DMS53 treated with DMSO at 0.1 percent for 48 hours (cell line): Measurements from ENCODE around the gene MVB12B.
A peak's percentile ranks its signal among the peaks of the same experiment; 100 is the strongest.
"Not testable (repeated sequence)": the region's sequence is repeated elsewhere in the genome, so short reads cannot be mapped to it uniquely, and the experiment has no call there.

ENCODE experiments used
- DNase-seq: peaks from one replicate; lab custom pipeline; 2025; ENCODE audit not compliant: unreplicated experiment; lab: John Stamatoyannopoulos, UW

Gene MVB12B, protein sequence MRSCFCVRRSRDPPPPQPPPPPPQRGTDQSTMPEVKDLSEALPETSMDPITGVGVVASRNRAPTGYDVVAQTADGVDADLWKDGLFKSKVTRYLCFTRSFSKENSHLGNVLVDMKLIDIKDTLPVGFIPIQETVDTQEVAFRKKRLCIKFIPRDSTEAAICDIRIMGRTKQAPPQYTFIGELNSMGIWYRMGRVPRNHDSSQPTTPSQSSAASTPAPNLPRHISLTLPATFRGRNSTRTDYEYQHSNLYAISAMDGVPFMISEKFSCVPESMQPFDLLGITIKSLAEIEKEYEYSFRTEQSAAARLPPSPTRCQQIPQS

DNA sequence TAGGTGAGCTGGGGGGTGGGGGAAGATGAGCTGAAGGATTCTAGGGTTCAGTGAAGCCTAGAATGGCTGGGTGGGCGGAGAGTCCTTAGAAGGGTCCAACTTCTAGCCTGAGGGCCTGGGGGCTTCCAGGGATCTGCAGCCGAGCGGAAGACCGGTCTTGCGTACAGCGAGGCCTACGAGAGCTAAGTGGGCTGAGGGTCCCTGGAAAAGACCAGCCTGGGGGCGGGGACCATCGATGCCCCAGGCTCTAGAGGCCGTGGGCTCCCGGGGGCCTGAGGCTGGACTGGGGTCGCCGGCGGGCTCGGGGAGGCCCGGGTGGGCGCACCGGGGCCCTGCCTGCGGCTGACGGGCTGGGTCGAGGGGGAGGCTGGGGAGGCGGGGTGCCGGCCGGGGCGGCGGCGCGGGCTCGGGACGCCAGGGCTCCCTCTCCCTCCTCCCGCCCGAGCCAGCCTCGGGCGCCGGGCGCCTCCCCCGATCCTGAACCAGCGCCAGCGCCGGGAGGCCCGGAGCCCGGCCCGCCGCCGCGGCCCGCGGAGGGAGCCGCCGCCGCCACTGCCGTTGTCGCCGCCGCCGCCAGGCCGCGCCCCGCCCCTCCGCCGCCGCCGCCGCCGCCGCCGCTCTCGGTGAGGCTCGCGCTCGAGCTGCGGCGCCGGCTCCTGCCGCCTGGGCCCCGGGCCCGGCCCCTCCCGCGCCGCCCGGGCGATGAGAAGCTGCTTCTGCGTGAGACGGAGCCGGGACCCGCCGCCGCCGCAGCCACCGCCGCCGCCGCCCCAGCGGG lies at the start of gene MVB12B:
Gene MVB12B, plus strand, starts transcription at position 602 of the 778 bp plus-strand sequence. Its CDS starts 101 bp downstream, at position 703.
- no peak for DNase-seq

DNA sequence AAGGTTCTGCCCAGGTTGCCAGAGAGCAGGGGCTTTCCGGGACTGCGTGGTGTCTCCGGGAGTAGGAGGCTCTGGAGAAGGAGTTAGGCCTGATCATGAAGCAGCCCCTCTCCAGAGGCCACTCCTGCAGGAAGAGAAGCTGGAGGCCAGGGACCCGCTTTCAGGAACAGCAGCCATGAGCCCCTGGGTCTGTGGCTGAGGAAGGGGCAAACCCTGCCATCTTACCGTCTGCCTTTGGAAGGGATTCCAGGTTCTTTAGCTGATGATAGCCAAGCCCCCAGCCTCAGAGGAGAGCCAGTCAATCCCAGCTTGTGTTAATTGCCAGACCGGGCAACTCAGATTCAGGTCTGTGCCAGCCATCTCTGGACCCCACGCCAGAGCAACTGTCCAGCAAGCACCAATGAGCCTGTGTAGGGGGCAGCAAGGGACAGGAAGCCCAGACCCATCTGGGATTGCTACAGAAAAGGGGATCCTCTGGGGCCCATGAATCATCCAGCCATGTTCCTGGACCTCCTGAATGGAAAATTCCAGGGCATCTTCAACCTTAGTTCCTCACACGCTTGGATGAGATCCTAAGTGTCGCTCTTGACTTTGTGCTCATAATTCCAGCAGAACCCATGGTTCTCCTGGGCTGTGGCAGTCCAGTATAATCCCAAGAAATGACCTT lies 42.7 kb upstream of the MVB12B start:
- DNase-seq, result no peak

DNA sequence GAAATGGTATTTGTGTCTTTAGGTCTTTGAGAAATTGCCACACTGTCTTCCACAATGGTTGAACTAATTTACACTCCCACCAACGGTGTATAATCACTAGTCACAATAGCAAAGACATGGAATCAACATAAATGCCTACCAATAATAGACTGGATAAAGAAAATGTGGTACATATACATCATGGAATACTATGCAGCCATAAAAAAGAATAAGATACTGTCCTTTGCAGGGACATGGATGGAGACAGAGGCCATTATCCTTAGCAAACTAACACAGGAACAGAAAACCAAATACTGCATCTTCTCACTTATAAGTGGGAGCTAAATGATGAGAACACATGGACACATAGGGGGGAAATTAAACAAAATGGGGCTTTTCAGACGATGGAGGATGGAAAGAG lies 41.0 kb upstream of the MVB12B start:
- not testable (repeated sequence) for DNase-seq

DNA sequence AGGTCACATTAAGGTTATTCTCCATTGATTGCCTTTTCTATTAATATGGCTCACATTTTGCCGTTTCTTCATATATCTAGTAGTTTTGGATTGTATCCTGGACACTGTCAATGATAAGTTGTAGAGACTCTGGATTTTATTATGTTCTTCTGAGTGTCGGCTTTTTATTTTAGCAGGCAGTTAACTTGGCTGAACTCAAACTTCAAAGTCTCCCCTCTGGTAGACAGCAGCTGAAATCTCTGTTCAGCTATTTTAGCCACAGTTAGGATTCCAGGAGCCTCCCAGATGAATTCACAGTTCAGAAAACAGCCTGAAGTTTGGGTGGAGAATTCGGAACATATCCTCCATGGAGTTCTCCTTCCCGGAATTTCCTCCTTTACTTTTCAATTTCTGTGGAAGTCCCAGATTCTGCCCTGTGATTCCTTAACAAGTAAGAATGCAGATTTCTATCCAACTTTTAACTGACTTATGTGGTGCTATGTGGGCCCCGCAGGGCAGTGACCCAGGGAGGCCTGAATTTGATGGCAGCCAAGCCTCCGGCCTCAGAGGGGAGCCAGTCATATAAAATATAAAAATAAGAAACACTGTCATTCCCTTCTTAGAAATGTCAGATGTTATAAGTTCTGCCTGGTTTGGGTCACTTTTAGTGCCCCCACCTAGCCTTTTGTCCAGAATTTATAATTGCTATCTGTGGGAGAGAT lies 39.3 kb upstream of the MVB12B start:
- no peak for DNase-seq

DNA sequence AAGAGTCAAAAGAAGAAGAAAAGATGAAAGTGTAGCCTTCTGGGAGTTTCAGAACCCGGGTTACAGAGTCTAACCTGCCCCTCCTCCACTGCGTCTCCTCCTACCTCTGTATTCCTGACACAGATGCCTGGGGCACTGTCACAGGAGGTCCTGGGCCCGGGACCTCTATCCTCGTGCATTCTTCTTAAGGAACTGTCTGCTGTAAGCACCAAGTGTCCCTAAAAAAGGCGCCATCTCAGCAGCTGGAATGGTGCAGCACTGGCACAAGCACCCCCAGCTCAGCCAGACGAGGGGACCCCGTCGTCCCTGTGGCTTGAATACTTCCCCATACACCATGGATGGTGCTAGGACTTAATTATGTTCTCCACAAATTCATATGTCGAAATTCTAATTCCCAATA lies 35.8 kb upstream of the MVB12B start:
- no peak for DNase-seq

DNA sequence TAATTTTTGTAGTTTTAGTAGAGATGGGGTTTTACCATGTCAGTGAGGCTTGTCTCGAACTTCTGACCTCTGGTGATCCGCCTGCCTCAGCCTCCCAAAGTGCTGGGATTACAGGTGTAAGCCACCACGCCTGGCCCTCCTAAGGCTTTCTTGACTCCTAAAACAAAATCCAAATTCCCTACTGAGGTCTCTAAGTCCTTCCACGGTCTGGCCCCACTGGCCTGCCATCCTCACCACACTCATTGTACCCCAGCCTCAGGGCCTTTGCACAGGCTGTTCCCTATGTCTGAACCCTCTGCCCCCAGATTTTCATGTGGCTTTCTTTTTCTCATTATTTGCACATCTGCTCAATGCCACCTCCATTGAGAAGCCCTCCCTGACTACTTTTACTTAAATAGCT lies 34.7 kb upstream of the MVB12B start:
- no peak for DNase-seq

DNA sequence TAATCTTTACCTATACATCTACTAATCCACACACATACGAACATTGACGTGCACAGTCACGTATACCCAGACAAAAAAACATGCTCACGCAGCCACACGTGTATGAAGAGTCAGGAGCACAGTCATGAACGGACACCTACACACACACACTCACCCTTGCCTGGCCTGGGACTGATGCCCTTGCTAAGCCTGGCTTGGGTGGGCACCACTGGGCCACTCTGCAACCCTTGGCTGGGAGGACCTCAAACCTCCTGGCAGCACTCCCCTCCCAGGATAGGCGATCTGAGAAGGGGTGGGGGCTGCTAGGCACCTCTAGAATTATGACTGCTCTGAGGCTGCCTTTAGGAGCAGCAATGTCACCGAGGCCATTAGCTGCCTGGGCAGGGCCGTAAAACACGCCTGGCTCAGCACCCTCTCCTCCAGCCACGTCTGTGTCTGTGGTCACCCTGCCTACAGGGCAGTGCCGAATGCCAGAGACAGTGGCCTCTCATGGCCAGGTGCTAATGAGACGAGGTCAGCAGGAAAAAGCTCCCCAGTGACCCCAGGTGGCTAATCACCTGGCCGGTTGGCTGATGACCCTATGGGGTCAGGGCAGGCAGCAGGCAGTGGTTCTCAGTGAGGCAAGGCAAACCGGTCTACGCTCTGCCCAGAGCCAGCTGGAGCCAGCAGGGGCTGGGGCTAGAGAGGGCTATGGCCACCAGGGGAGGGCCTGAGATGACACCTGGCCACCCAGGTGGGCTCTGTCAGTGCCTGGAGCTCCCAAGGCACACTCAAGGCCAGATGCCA lies 33.7 kb upstream of the MVB12B start:
- DNase-seq, result no peak

DNA sequence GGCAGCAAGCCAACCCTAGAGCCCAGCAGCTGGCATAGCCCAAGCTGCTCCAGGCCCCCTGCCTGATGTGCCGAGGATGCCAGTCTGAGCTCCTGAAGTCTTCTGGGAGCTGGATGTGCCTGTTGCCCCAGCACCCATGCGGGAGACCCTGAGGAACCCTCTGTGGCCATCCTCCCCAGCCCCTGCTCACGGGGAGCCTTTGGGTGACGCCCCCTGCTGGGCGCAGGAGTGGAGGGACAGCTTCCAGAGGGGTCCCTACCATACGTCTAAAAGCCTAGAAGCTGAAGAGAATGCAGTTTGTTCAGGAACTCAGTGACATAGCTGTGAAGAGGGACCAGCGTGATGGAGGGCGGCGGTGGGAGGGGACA lies 33.1 kb upstream of the MVB12B start:
- no peak for DNase-seq

DNA sequence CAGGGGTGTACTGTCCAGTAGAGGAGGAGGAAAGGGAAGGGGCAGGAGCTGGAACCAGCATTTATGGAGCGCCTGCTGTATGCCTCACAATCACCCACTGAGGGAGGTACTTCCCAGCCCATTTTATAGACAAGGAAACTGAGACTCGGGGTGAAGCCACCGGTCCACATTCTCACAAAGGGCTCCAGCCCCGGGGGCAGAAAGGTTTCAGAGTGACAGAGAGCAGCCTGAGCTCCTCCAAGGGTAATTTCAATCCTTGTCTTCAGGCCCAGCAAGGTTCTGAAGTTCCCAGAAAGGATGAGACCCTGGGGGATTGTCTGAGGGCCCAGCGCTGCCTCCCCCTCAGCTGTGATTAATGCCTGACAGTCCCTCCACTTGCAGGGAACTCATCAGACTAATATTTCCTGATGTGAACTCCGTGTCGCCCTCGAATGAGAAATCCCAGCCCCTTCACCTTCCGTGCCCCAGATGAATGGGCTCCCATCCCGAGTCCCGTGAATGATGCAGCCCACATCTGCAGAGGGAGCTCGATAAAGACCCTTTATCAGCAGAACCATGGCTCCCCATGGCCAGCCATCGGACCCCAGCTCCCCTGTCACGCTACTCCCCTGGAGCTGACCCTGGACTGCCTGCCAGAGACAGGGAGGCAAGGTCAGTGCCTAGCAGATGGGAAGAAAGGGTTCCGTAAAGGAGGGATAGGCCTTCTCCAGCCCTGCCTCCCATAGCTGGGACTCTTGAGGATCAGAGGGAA lies 32.1 kb upstream of the MVB12B start:
- DNase-seq, result no peak

DNA sequence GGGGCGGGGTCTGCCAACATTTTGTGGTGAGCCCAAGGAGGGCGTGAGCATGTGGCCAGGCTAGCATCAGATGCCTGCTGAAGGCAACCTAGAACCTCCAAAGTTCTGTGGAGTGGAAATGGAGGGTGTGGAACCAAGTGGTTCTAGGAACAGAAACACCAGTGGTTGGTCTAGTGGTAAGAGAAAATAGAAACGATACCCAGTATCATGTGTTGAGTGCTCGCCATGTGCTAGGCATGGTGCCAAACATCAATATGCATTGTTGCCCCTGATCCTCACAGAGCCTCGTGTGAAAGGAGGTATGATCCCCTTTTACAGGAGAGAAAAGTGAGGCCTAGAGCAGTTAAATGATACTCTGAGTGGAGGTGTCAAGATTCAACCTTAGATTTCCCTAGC lies 31.5 kb upstream of the MVB12B start:
- DNase-seq, result no peak

DNA sequence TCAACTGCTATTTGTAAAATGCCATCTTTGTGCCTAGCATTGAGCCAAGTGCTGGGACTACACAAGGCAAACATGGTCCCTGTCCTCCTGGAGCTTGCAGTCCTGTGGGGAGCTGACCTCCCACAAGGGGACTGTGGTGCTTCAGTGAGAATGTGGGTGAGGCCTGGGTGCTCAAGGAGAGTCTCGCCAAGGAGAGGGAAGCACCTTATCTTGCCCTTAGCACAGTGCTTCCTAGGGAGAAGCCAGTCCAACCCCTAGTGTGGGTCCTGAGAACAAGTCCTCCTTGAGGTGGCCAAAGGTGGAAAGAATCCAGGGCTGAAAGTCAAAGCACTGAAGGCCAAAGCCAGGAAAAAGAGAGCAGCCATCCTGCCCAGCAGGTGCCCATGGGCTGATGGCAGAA lies 31.1 kb upstream of the MVB12B start:
- no peak for DNase-seq

DNA sequence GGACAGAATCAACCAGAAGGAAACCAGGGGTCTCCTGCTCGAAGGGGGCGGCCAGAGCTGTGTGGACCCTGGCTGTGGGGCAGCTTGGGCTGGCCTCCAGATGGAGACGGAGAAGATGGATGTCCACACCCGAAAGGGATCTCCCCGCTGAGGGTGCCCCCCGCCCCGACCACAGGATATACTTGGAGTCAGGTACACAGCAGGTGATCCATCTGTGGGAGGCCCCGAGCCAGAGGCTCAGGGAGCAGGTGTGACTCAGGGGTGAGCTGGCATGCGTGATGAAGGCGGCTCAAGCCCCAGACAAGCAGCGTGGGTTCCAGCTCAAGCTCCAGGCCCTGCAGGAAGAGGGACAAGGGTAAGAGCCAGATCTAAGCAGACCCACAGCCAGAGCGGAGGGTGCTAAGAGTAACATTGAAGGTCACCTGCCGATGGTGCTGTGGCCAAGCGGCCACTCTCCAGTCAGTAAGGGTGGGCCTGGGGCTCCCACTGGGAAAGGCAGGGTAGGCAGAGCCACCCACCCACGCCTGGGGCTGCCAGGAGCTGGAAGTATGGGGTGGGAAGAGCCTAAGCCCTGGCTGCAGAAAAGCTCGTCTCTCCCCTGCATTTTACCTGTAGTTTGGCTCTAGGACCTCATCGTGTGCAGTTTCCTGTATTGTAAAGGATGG lies 30.6 kb upstream of the MVB12B start:
- DNase-seq, result no peak

DNA sequence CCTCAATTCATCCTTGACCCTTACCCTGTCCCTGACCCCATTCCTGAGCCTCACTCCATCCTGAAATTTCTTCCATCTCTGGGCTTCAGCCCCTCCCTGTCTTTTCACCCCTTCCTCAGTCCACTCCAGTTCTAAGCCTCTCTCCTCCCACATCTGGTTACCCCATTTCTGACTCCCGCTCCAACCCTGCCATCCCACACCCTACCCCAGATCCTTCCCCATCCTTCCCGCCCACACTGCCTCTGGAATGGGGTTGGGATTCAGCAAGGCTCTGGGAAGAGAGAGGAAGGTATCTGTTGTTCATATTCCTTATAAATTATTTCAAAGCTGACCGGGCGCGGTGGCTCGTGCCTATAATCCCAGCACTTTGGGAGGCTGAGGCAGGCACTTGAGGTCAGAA lies 29.9 kb upstream of the MVB12B start:
- no peak for DNase-seq

DNA sequence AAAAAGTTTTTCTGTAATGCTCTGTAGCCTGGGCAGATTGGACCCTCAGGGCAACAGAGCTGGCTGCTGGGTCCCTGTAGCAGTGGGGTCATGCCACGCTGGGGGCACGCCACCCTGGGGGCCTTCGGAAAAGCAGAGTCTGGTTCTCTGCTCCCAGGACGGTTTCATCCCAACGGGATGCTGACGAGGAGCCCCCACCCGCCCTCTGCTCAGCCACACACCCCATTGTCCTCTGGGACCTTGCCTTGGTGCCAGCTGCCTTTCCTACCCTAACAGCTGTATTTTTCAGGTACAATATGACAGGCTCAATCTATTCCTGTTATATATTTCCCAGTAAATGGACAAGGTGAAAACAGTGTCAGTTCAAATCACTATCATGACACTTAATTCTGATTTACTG lies 29.0 kb upstream of the MVB12B start:
- no peak for DNase-seq

DNA sequence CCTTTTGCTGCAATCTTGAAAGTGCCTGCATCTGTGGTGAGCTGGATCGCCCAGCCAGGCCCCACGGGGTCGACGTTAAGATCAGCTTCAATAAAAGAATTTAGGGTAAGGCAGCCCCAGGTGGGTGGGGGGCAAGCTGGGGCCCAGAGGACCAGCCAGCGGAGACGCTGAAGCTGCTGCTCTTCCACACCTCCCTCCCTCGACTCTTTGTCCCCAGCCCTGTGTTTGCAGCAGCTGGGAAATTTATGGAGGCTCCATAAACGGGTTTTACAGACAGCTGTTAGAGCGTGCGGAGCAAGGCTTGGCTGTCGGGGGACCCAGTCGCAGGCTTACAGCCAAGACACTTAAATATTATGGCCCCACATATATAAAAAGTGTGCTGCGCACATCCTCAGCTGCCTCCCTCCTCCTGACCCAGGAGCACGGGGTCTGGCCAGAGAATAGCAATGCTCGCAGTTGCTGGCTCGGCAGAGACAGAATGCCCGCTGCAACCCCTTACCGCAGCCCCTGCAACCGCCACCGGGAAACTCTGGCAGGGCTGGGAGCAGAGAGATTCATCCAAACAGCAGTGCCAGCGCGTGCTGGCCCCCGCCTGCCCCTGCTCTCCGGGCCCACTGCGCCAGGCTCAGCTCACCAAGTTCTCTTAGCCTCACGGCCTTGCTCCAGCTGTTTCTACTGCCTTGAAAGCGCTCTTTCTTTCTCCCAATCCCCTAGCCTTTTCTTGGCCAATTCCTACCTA lies 28.4 kb upstream of the MVB12B start:
- DNase-seq, result no peak

DNA sequence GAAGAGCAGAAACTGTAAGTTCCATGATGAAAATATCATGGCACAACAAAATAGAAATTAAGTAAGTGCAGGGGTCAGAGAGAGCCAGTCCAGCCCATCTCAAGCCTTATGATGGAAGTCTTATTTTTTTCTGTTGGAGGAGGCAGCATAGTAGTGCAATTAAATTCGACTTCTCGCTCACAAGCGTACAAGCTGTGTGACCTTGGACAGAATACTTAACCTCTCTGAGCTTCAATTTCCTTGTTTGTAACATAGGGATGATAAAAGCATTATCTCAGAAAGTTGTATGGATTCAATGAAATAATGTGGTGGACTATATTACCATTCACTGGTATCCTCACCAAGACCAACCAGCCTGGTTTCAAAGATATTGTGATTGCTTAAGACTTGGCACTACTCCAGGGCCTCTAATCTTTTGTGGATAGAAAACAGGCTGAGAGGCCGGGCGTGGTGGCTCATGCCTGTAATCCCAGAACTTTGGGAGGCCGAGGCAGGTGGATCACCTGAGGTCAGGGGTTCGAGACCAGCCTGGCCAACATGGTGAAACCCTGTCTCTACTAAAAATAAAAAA lies 26.8 kb upstream of the MVB12B start:
- DNase-seq, result no peak

DNA sequence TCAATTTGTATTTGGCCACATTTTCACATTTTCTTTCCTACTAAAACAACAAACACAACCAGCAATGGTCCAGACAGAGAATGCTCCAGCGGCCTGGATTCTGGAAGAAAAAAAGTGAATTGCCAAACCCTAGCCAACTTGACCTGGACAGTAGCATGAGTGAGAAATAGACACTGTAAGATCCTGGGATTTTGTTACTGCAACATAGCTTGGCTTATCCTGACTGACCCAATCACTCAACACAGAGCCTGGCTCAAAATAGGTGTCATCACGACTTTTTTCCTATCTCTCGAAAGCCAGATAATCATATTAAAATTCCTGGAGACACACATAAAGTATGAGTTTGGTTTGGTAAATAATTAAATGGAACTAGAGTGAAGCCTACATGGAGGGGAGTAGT lies 25.4 kb upstream of the MVB12B start:
- DNase-seq, result no peak

DNA sequence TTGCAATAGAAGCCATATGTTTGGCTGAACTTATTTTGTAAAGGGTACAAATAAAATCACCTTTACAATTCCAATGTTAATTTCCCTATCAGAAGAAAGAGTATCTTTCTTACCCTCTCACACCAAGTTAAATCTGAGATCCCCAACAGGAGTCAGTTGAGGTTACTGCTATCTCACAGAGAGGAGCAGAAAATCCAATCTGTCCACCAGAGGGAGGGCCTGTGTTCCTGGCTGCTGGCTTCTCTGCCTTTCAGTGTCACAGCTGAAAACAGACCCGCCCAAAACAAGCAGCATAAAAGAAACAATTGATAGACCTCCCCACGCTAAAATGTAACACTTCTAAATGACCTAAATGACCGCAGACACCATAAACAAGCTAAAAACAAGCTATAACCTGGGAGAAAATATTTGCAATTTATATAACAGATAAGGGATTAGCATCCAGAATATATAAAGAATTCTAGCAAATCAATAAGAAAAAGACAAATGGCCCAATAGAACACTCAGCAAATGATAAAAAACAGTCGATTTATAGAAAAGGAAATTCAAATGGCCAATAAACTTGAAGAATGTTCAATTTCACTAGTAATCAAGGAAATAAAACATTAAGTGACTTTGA lies 24.5 kb upstream of the MVB12B start:
- DNase-seq, result peak; percentile 67
